ENCODE results near the gene CD163L1.
"Not testable (repeated sequence)": the region's sequence is repeated elsewhere in the genome, so short reads cannot be mapped to it uniquely, and the experiment has no call there.

Gene CD163L1

DNA sequence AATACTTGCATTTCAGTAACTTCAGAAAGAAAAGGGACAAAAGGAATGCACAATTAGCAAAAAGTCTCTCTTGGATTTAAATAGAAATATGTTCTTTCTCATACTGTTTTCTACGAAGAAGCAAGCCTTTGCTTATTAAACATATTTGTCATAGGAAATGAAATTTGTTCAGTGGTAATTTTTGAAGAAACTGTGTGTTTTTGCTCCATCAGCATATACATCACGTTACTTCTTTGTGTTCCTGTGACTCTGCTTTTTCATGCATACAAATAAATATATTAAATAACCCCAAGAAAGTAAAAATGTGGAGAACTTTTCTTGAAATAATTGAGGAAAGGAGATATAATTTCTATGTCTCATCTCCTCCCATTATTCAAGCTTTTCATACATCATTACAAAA, 39.7 kb downstream of the CD163L1 start:
- no peak for DNase-seq (ENCODE audit: low read depth in 2 of 2)

DNA sequence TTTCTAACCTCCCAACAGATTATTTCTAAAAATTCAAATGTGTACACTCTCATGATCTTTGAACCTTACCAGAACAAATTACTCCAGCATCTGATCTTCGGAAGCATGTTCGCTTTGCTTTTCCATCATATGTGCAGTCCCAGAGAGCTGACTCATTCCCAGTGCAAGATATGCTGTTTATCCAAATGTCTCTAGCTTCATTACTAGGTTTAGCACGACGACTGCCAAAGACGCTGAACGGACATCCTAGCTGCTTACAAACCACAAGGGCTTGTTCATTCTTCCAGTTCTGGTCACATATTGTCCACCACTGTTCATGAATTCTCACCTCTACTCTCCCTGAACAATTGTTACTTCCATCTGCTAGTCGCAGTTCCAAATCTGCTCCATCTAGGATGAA, 40.5 kb downstream of the CD163L1 start:
- DNase-seq (ENCODE audit: low read depth in 2 of 2) = no peak

DNA sequence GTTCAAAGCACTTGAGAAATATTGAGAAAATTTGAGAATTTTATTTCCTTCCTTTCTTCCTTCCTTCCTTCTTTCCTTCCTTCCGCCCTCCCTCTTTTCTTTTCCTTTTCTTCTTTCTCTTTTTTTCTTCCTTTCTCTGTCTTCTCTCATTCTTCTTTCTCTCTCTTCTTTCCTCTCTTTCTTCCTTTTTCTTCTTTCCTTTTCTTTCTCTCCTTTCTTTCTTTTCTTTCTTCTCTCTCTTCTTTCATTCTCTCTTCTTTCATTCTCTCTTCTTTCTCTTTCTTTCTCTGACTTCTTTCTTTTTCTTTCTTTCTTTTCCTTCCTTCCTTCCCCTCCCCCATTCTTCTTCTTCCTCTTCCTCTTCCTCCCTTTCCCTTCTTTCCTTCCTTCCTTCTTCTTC, 44.9 kb downstream of the CD163L1 start:
- no peak for DNase-seq (ENCODE audit: low read depth in 2 of 2)

DNA sequence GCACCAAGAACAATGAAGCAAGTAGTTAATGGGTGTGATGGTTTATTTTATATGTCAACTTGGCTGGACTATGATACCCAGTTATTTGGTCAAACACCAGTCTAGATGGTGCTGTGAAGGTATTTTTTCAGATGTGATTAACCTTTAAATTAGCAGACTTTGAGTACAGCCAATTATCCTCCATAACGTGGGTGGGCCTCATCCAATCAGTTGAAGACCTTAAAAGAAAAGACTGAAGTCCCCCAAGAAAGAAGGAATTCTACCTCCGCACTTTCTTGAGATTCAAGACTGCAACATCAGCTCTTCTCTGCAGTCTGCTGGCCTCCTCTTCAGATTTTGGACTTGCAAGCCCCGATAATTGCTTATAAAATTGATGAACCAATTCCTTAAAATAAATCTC, 47.5 kb downstream of the CD163L1 start:
- no peak for DNase-seq (ENCODE audit: low read depth in 2 of 2)

DNA sequence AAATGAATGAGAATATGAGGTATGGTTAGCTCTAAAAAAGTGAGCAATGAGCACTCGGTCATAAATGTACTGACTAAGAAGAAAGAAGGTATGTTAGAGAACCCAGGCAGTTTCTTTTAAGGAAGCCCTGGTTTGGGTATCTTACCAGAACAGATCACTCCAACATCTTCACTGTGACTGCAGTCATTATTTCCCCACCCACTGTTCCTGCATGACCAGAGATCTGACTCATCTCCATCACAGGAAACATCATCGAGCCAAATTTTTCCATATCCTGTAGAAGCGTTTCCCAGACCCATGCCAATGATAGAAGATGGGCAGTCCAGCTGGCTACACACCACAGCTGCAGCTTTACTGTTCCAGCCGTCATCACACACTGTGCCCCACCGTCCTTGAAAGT, 48.0 kb downstream of the CD163L1 start:
- no peak for DNase-seq (ENCODE audit: low read depth in 2 of 2)

DNA sequence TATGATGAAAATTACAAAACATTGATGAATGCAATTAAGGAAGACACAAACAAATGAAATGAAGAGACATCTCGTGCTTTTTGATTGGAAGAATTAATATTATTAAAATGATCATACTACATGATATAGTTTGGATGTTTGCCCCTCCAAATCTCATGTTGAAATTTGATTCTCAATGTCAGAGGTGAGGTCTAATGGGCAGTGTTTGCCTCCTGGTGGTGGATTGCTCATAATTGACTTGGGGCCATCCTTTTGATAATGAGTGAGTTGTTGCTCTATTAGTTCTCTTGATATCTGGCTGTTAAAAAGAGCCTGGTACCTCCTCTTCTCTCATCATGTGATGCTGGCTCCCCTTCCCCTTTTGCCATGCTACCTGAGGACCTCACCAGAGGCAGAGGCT, 56.7 kb downstream of the CD163L1 start:
- DNase-seq (ENCODE audit: low read depth in 2 of 2) = no peak

DNA sequence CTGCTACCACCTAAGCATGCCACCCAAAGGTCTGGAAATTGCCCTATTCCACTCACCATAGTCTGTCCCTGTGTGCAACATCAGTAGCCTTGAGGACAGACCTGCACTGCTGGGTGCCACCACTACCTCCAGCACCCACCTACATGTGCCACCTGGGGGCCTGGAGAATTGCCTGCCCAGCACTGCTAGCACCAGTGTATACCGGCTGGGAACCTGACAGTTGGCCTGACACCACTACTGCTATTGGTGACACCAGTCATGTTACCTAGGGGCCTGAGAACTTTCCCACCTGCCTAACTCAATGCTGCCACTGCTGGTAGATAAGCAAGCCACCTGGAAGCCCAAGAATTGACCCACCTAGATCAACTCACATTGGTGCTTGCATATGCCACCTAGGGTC, 60.8 kb downstream of the CD163L1 start:
- DNase-seq (ENCODE audit: low read depth in 2 of 2) = no peak

DNA sequence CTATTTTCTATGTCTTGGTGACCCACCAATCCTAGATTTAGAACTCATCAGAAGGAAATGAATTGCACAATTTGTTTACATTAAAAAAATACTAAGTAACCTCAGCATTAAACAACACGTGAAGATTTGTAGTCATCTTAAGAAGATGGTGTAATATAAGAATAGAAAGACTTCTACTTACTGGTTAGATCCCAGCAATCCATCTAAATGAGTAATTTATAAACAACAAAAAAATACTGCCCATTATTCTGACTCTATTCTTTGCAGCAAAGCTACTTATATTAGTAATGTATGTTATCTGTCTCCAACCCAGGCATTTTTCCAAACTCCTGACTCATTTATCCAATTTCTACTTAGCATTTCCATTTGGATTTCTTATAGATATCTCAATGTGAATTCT, 67.8 kb downstream of the CD163L1 start:
- DNase-seq (ENCODE audit: low read depth in 2 of 2) = no peak

DNA sequence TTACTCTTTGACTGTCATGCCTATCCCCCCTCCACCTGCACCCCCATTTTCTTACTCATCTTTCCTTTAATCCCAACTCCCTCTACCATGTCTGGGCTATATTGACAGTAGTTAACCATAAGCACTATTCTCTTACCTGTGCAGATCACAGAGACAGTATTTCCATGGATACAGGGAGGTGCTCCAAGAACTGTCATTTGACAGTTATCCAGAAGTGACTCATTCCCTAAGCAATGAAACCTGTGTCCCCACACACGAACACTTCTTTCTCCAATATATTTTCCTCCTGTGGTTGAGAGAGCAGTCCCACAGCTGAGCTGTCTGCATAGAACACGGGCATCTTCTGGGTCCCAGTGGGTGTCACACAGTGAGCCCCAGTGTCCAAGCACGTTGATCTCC, 68.8 kb downstream of the CD163L1 start:
- no peak for DNase-seq (ENCODE audit: low read depth in 2 of 2)

DNA sequence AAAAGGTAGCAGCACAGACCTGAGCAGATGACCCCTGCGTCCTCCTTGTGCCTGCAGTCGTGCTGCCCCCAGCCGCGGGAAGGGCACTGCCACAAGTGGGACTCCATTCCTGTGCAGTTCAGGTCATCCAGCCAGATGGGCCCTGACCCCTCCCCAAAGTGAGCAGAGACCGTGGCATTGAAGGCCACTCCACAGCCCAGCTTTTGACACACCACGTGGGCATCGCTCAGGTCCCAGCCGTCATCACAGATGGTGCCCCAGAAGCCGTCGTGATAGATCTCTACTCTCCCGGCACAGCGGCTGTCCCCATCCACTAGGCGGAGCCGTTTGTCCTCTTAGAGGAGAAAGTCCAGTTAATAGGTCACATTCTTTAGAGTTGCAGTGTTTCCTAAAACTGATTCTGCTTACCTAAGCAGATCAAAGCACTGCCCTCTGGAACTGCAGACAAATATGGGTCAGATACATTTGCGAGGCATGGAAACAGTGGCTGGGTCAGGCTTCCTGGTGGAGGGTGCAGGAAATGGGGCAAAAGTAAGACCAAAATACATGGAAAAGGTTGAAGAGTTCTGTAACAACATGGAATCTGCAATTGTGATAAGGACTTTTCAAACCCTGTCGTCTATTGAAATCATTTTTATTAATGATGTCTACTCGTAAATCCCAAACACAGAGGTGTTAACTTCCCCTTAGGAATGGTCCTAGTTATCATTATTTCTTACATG, 69.4 kb downstream of the CD163L1 start:
- DNase-seq (ENCODE audit: low read depth in 2 of 2) = no peak

DNA sequence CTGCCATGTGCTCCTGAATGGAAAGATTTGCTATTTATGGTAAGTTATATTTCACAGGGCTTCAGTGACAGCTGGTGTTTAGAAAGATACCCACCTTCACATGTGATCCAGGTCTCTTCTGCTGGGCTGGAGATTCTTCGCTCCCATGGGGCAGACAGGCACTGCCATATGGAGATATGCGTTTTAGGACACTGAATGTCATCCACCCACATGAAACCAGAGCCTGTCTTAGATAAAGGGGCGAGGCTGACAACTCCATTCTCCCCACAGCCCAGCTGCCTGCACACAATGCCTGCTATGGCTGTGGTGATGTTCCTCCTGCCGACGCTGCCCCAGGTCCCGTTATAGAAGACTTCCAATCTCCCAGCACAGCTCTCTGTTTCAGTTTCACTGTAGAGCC, 70.7 kb downstream of the CD163L1 start:
- no peak for DNase-seq (ENCODE audit: low read depth in 2 of 2)

DNA sequence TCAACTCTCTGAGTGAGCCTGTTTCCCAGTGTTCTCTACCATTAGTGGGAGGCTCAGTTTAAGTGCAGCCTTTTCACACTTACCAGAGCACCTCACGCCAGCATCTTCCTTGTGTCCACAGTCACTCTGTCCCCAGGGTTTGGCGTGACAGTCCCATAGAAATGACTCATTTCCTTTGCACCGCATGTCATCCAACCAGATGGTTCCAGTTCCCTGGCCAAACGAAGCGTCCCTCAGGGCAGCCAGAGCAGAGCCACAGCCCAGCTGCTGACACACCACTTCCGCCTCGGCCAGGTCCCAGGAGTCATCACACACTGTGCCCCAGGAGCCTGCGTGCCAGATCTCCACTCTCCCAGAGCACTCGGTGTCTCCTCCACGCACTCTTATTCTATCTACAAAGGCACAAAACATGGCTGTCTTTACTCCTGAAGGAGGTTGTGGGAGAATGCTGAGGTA, 74.7 kb downstream of the CD163L1 start:
- DNase-seq (ENCODE audit: low read depth in 2 of 2) = no peak

DNA sequence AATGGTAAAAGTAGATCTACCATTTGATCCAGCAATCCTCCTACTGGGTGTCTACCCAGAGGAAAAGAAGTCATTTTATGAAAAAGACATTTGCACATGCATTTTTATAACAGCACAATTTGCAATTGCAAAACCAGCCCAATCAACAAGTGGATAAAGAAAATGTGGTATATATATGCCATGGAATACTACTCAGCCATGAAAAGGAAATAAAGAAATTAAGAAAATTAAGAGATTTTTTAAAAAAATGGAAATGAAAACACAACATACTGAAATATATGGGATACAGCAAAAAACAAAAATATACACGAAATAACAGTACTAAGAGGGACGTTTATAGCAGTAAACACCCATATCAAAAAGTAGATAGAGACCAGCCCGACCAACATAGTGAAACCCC, 81.2 kb downstream of the CD163L1 start:
- no peak for DNase-seq (ENCODE audit: low read depth in 2 of 2)

DNA sequence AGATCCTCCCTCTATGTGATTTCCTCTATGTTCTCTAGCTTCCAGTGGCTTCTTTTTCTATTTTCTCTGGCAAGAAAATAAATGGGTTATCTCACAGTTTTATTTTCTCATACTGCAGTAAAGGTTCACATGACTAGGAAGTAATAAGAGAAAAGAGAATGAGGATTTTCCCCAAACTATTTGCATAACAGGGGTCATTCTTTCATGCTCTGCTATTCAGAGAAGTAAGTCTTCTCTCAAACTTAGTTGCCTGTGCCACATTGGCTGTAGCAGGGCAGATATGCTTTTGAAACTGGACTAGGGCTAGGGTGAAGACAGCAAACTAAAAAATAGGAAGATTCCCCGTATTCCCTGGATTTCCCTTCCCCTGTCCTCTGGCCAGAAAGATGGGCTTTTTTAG, 82.7 kb downstream of the CD163L1 start:
- DNase-seq (ENCODE audit: low read depth in 2 of 2) = no peak

DNA sequence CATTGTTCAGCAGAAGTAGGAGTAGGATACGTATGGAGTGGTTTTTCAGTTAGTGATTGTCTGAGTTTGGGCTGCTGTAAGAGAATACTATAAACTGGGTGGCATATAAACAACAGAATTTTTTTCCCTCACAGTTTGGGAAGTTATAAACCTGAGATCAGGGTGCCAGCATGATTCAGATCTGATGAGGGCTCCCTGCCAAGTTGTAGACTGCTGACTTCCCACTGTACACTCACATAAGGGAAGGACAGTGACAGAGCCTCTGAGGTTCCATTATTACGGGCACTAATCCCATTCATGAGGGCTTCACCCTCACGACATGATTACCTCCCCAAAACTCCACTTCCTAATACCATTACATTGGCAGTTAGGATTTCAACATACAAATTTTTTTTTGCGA, 89.4 kb downstream of the CD163L1 start:
- no peak for DNase-seq (ENCODE audit: low read depth in 2 of 2)

DNA sequence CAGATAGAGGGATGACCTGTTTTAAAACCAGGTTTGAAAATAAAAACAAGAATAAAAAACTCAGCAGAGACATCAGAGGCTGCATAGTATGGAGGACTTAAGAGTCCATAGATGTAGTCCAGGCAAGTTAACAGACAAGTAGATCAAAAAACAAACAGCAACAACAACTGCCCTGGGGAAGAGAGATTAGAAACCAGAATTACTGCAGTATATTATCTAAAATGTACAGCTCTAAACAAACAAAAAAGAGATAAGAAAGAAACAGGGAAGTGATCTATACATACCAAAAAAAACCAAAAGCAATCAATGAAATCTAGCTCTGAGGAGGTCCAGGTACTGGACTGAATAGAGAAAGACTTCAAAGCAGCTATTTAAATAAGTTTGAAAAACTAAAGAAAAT, 91.3 kb downstream of the CD163L1 start:
- no peak for DNase-seq (ENCODE audit: low read depth in 2 of 2)

DNA sequence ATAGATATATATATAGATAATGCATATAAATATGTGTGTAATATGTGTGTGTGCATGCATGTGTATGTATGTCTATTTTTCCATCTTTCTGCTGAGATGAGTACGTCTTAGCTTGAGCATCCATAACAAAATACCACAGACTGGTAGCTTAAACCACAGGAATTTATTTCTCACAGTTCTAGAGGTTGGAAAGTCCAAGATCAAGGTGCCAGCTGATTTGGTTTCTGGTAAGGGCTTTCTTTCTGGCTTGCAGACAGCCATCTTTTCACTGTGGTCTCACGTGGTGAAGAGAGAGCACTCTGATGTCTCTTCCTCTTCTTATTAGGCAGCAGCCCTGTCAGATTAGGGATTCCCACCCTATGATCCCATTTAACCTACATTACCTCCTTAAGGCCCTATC, 92.8 kb downstream of the CD163L1 start:
- DNase-seq (ENCODE audit: low read depth in 2 of 2) = no peak

DNA sequence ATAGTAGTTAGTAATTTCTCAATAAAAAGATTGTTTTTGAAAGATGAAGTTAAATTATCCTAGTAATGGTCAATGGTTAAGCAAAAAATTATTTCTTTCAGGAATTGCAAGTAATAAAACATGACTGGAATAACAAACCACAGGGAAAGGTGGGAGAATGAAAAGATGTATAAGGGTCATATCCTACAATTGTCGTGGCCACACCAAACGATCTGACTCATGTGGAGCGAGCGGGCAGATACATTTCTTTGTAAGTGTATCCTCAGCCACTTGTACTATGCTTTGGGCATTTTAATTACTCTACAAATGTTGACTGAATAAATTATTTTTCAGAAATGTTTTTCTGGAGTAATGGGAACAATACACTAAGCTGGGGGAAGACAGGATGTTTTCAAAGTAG, 94.5 kb downstream of the CD163L1 start:
- no peak for DNase-seq (ENCODE audit: low read depth in 2 of 2)

DNA sequence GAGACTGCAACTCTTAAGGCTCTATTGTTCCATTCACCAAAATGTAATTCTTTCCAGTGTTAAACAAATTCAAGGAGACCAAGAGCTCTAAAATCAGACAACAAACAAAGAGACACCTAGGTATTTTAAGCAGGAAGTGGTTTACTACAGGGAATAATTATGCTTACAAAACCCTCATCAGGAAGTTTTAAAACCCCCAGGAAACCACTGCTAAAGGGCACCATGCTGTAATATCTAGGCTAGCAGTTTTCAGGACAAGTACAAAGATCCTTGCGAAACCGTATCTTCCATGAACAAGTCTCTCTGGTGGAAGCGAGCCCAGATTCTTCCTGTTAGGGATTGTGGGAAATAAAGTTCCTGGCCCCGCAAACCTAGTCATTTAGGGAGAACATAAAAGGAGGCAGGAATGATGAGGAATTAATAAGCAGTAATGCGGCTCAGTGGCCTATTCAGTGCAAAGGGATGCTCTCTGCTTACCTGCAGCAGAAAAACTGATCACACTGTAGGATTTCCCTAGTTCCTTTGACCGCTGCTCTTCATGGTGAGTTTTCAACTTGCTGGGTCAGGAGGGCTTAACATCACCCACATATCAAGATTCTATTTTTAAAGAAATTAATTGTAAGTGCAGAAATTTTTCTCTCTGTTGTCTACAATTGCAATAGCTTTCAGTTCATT, 97.3 kb downstream of the CD163L1 start:
- DNase-seq (ENCODE audit: low read depth in 2 of 2) = no peak

DNA sequence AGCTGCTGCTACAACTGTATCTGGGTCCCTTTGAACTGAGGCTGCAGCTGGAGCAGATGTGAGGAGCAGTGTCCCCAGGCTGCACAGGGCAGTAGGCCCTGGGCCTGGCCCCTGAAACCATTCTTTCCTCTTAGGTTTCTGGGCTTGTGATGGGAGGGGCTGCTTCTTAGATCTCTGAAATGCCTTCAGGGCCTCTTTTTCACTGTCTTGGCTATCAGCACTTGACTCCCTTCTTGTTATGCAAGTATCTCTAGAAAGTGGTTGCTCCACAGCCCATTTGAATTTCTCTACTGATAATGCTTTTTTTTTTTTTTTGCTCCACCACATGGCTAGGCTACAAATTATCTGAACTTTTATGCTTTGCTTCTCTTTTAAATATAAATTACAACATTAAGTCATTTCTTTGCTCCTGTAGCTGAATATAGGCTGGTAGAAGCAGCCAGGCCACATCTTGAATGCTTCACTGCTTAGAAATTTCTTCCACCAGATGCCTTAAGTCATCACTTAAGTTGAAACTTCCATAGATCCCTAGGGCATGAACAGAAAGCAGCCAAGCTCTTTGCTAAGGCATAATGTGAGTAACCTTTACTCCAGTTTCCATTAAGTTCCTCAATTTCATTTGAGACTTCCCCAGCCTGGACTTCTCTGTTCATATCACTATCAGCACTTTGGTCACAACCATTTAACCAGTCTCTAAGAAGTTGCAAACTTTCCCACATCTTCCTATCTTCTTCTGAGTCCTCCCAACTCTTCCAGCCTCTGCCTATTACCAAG, 98.9 kb downstream of the CD163L1 start:
- DNase-seq (ENCODE audit: low read depth in 2 of 2) = no peak

DNA sequence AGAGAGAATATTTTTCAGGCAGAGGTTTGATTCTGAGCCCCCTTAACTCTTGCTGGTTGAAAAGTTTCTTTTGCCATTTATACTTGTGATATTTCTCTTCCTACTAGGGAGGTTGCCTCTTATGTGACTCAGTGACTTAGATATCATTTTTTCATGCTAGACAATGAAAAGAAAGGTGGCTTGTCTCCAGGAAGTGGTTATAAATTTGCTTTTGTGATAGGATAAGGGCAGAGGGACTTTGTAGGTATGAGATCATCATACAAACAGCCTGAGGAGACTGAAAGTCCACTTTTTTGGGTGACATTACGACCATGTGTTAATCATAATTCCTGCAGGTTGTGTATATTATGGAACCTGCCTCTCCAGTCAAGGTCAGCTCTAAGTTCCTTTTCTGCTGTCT, 104.3 kb downstream of the CD163L1 start:
- no peak for DNase-seq (ENCODE audit: low read depth in 2 of 2)

DNA sequence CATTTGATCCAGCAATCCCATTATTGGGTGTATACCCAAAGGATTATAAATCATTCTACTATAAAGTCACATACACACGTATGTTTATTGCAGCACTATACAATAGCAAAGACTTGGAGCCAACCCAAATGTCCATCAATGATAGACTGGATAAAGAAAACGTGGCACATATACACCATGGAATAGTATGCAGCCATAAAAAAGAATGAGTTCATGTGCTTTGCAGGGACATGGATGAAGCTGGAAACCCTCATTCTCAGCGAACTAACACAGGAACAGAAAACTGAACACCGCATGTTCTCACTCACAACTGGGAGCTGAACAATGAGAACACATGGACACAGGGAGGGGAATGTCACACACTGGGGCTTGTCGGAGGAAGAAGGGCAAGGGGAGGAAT, 106.2 kb downstream of the CD163L1 start:
- not testable (repeated sequence) for DNase-seq (ENCODE audit: low read depth in 2 of 2)

DNA sequence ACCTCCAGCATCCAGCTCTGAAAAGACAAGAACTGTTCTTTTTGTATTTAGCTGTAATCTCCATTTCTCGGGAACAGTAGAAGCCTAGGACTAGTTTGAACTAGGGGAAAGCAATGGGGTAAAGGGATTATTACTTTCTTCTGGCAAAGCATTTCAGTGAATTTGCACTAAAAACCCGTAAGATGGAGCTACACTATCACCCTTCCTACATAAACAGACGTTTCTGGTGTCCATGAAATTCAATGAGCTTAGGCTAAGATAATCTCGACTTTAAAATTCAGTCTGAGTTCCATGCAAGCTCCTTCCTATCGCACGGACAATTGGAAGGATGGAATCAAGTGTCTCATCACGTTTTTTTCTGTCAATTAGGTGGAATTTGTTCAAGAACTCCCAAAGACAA, 116.0 kb downstream of the CD163L1 start:
- no peak for DNase-seq (ENCODE audit: low read depth in 2 of 2)

Measured in stimulated activated CD8-positive, alpha-beta memory T cell treated with anti-CD3 and anti-CD28 coated beads, Interleukin-7, amount 100 ng/mL, for 1 hour (primary cell).